ENCODE data around the gene UBE2L5.

UBE2L5 gene

GRCh38 chr13:30422054-30422839, at the start of gene UBE2L5:
Gene UBE2L5, plus strand, starts transcription at chr13:30422493. Its CDS starts 5,498 bp downstream, at chr13:30427991.
- in situ Hi-C loops (cut with MboI; ENCODE audit: low sequenced_read_pairs), result no loop called here

GRCh38 chr13:30373727-30374126, 48.6 kb upstream of the UBE2L5 start:
- in situ Hi-C loops (cut with MboI; ENCODE audit: low sequenced_read_pairs), result no loop called here

- in situ Hi-C loops (cut with MboI; ENCODE audit: low sequenced_read_pairs), result no loop called here
Measured at GRCh38 chr13:30375265-30375835, 46.9 kb upstream of the UBE2L5 start.

GRCh38 chr13:30376426-30377311, 45.6 kb upstream of the UBE2L5 start:
- in situ Hi-C loops (cut with MboI; ENCODE audit: low sequenced_read_pairs), result no loop called here

GRCh38 chr13:30377312-30377685, 45.0 kb upstream of the UBE2L5 start:
- in situ Hi-C loops (cut with MboI; ENCODE audit: low sequenced_read_pairs), result no loop called here

GRCh38 chr13:30378191-30378590, 44.1 kb upstream of the UBE2L5 start:
- in situ Hi-C loops (cut with MboI; ENCODE audit: low sequenced_read_pairs), result no loop called here

- in situ Hi-C loops (cut with MboI; ENCODE audit: low sequenced_read_pairs), result no loop called here
Measured at GRCh38 chr13:30381049-30381448, 41.2 kb upstream of the UBE2L5 start.

GRCh38 chr13:30382836-30383525, 39.3 kb upstream of the UBE2L5 start:
- in situ Hi-C loops (cut with MboI; ENCODE audit: low sequenced_read_pairs), result no loop called here

- in situ Hi-C loops (cut with MboI; ENCODE audit: low sequenced_read_pairs), result no loop called here
Measured at GRCh38 chr13:30388406-30389283, 33.6 kb upstream of the UBE2L5 start.

GRCh38 chr13:30391956-30392680, 30.2 kb upstream of the UBE2L5 start:
- in situ Hi-C loops (cut with MboI; ENCODE audit: low sequenced_read_pairs), result no loop called here

GRCh38 chr13:30392681-30393045, 29.6 kb upstream of the UBE2L5 start:
- in situ Hi-C loops (cut with MboI; ENCODE audit: low sequenced_read_pairs), result no loop called here

GRCh38 chr13:30394751-30395191, 27.5 kb upstream of the UBE2L5 start:
- in situ Hi-C loops (cut with MboI; ENCODE audit: low sequenced_read_pairs), result no loop called here

GRCh38 chr13:30395192-30396158, 26.8 kb upstream of the UBE2L5 start:
- in situ Hi-C loops (cut with MboI; ENCODE audit: low sequenced_read_pairs), result no loop called here

- in situ Hi-C loops (cut with MboI; ENCODE audit: low sequenced_read_pairs), result no loop called here
Measured at GRCh38 chr13:30396434-30397075, 25.7 kb upstream of the UBE2L5 start.

- in situ Hi-C loops (cut with MboI; ENCODE audit: low sequenced_read_pairs), result no loop called here
Measured at GRCh38 chr13:30398601-30399072, 23.7 kb upstream of the UBE2L5 start.

GRCh38 chr13:30400376-30400775, 21.9 kb upstream of the UBE2L5 start:
- in situ Hi-C loops (cut with MboI; ENCODE audit: low sequenced_read_pairs), result no loop called here

GRCh38 chr13:30401347-30401746, 20.9 kb upstream of the UBE2L5 start:
- in situ Hi-C loops (cut with MboI; ENCODE audit: low sequenced_read_pairs), result no loop called here

- in situ Hi-C loops (cut with MboI; ENCODE audit: low sequenced_read_pairs), result no loop called here
Measured at GRCh38 chr13:30403456-30403855, 18.8 kb upstream of the UBE2L5 start.
